Esophagus muscularis mucosa (tissue), 4 donors: ENCODE data around the gene LTBP1. TPM values are rescaled to one million over a fixed set of nuclear protein-coding genes. Genes with fewer than 3 reads are reported as not detected.

Experiments used
- DNase-seq: peaks from one replicate; pipeline ENCODE4 v3.0.0-alpha.2; 2017; ENCODE audit errors: extremely low spot score
- H3K27ac ChIP-seq, 4 donors: fragments of 200-600 bp; sonication (generic); replicated peaks in 1 of 4; 1 replicate in 3 of 4; 2 replicates in 1 of 4; pipeline ENCODE4 v1.5.1; 2016 to 2019; ENCODE audit warnings: mild to moderate bottlenecking in 1 of 4
- H3K27me3 ChIP-seq, 4 donors: fragments of 200-600 bp; sonication (generic); one replicate each; pipeline versions ENCODE4 v1.5.1 to v1.6.0; 2016 to 2019
- H3K36me3 ChIP-seq, 4 donors: fragments of 200-600 bp; sonication (generic); one replicate each; pipeline ENCODE4 v1.5.1; 2016 to 2019
- H3K4me1 ChIP-seq, 4 donors: fragments of 200-600 bp; sonication (generic); one replicate each; pipeline ENCODE4 v1.5.1; 2016 to 2019
- H3K4me3 ChIP-seq, 4 donors: fragments of 200-600 bp; sonication (generic); 1 replicate in 2 of 4; 2 replicates in 2 of 4; pipeline ENCODE4 v1.5.1; 2016 to 2019; ENCODE audit warnings: mild to moderate bottlenecking in 4 of 4, moderate library complexity in 1 of 4
- H3K9me3 ChIP-seq, 4 donors: fragments of 200-600 bp; sonication (generic); 1 replicate in 3 of 4; 2 replicates in 1 of 4; pipeline ENCODE4 v1.5.1; 2016 to 2019
- CTCF ChIP-seq, 3 experiments: fragments of 200-600 bp in 2 of 3; fragments of 450-650 bp in 1 of 3; sonication (generic) in 2 of 3; IDR thresholded peaks; one replicate each; pipeline ENCODE4 v1.5.1; 2017 to 2019; ENCODE audit warnings: antibody characterized with exemption in 3 of 3, mild to moderate bottlenecking in 2 of 3, moderate library complexity in 1 of 3
- EP300 ChIP-seq: sonication (generic); formaldehyde crosslinking; IDR thresholded peaks from one replicate; pipeline ENCODE4 v1.6.1; 2017; ENCODE audit warnings: antibody characterized with exemption
- POLR2A ChIP-seq: fragments of 450-650 bp; IDR thresholded peaks from one replicate; pipeline ENCODE4 v1.6.1; 2017; ENCODE audit warnings: antibody characterized with exemption, moderate library complexity, mild to moderate bottlenecking, low read depth
- POLR2AphosphoS5 ChIP-seq, 2 donors: sonication (generic); formaldehyde crosslinking; IDR thresholded peaks; one replicate each; pipeline ENCODE4 v1.6.1; 2017; ENCODE audit warnings: antibody characterized with exemption in 2 of 2
- WGBS: methylation state at CpG from one replicate; pipeline ENCODE4 v1.1.5; 2018; 5-methylcytosine and 5-hydroxymethylcytosine counted together
- intact Hi-C: fragments of 100-400 bp; cut with DNase I; formaldehyde crosslinking; loops from one replicate; pipeline ENCODE4 v1.15.1; 2023
- total RNA-seq, 4 donors: library from RNA; depleted of rRNA; stranded (reverse); fragments of >200 nt; gene quantifications; one replicate each; pipeline versions ENCODE4 v1.1.0 to v1.2.1, GENCODE V29; 2016

LTBP1 gene
- total RNA-seq, 4 donors from 2014 or later = 254 to 465 (median 368) TPM

GRCh38 chr2:33288011-33288410 lies 341.3 kb downstream of the LTBP1 start:
- peaks cover 24 to 96% (median 81%) of the 10 kb centered on the region in 4 donors for H3K4me1 ChIP-seq
- peak overlapping the region; percentile 69 to 90 (median 77) for H3K27ac ChIP-seq
- TF ChIP-seq CTCF (IDR thresholded peaks at IDR 0.05) (no peak), POLR2A (no peak), POLR2AphosphoS5 (IDR thresholded peaks at IDR 0.05) (no peak), EP300 (no peak)
- no peaks in the 10 kb centered on the region for H3K27me3 ChIP-seq
- DNase-seq = no peak
- intact Hi-C loops = no loop called here
- 69% methylated on average over 1 of the region's 1 CpG for whole genome bisulfite sequencing
- H3K36me3 ChIP-seq = peaks cover 0 to 28% (median 0%) of the 10 kb centered on the region in 4 donors
- no peak overlapping the region for H3K4me3 ChIP-seq
- no peaks in the 10 kb centered on the region for H3K9me3 ChIP-seq

GRCh38 chr2:33289961-33290360 lies 343.2 kb downstream of the LTBP1 start:
- Histone ChIP-seq H3K27ac (peak overlapping the region; percentile 77 to 90 (median 77)), H3K27me3 (no peaks in the 10 kb centered on the region), H3K36me3 (peaks cover 0 to 24% (median 0%) of the 10 kb centered on the region in 4 donors), H3K4me1 (peaks cover 24 to 92% (median 84%) of the 10 kb centered on the region in 4 donors), H3K9me3 (no peaks in the 10 kb centered on the region), H3K4me3 (no peak overlapping the region)
- intact Hi-C loops = no loop called here
- TF ChIP-seq POLR2A (no peak), EP300 (no peak), CTCF (IDR thresholded peaks at IDR 0.05) (no peak), POLR2AphosphoS5 (IDR thresholded peaks at IDR 0.05) (no peak)
- DNase-seq = peak; percentile 42
- WGBS = 64% methylated on average over 4 of the region's 4 CpGs

GRCh38 chr2:33291278-33292013 lies 344.7 kb downstream of the LTBP1 start:
- Histone ChIP-seq H3K4me1 (peaks cover 33 to 86% (median 75%) of the 10 kb centered on the region in 4 donors), H3K9me3 (no peaks in the 10 kb centered on the region), H3K27ac (peak overlapping the region; percentile 77 to 90 (median 77)), H3K27me3 (no peaks in the 10 kb centered on the region), H3K36me3 (peaks cover 0 to 16% (median 3%) of the 10 kb centered on the region in 4 donors), H3K4me3 (peak overlapping the region in 3 of 4 donors; percentile 19 to 40 (median 39))
- intact Hi-C loops = no loop called here
- peak; percentile 37 to 75 for TF ChIP-seq POLR2AphosphoS5 (IDR thresholded peaks at IDR 0.05)
- TF ChIP-seq POLR2A = no peak
- peak; percentile 86 for DNase-seq
- 20% methylated on average over 7 of the region's 7 CpGs for WGBS

GRCh38 chr2:33292063-33292462 lies 345.3 kb downstream of the LTBP1 start:
- peak overlapping the region; percentile 77 to 90 (median 77) for H3K27ac ChIP-seq
- H3K4me1 ChIP-seq = peaks cover 37 to 86% (median 79%) of the 10 kb centered on the region in 4 donors
- intact Hi-C loops = no loop called here
- no peaks in the 10 kb centered on the region for H3K9me3 ChIP-seq
- WGBS = 55% methylated on average over 2 of the region's 2 CpGs
- H3K27me3 ChIP-seq = no peaks in the 10 kb centered on the region
- H3K36me3 ChIP-seq = peaks cover 0 to 16% (median 3%) of the 10 kb centered on the region in 4 donors
- TF ChIP-seq POLR2A (no peak), POLR2AphosphoS5 (IDR thresholded peaks at IDR 0.05) (no peak), CTCF (IDR thresholded peaks at IDR 0.05) (no peak), EP300 (no peak)
- H3K4me3 ChIP-seq = peak overlapping the region in 3 of 4 donors; percentile 19 to 40 (median 39)
- no peak for DNase-seq

- H3K9me3 ChIP-seq = no peaks in the 10 kb centered on the region
- H3K36me3 ChIP-seq = peaks cover 0 to 6% (median 3%) of the 10 kb centered on the region in 4 donors
- intact Hi-C loops = no loop called here
- peak overlapping the region; percentile 77 to 90 (median 77) for H3K27ac ChIP-seq
- TF ChIP-seq CTCF (IDR thresholded peaks at IDR 0.05) (no peak), EP300 (no peak), POLR2AphosphoS5 (IDR thresholded peaks at IDR 0.05) (peak in 1 of 2 donors; percentile 53), POLR2A (no peak)
- H3K4me3 ChIP-seq = no peak overlapping the region
- no peaks in the 10 kb centered on the region for H3K27me3 ChIP-seq
- peaks cover 46 to 86% (median 81%) of the 10 kb centered on the region in 4 donors for H3K4me1 ChIP-seq
- no peak for DNase-seq
- WGBS = 62% methylated on average over 11 of the region's 11 CpGs
Measured at GRCh38 chr2:33292981-33293595, 346.3 kb downstream of the LTBP1 start.
